Astrocyte (in vitro differentiated cells and primary cell): ENCODE results near the gene OR13D1. TPM values are rescaled to one million over a fixed set of nuclear protein-coding genes. Genes with fewer than 3 reads are reported as not detected.

Experiments
- DNase-seq: peaks from one replicate; pipeline ENCODE4 v3.0.0-alpha.2; 2010; ENCODE audit warnings: low read depth
- FAIRE-seq: peaks from 2 replicates; lab custom pipeline; 2011; peaks lifted over from hg19 to GRCh38; lab: Jason Lieb, UNC
- H2AFZ ChIP-seq: 2 replicates; pipeline ENCODE4 v1.6.0; 2012; ENCODE audit warnings: low read depth, low read length, inconsistent platforms
- H3K27ac ChIP-seq: 2 replicates; pipeline ENCODE4 v1.5.1; 2011; ENCODE audit warnings: low read depth, low read length, inconsistent platforms
- H3K27me3 ChIP-seq: 2 replicates; pipeline ENCODE4 v1.6.0; 2011; ENCODE audit warnings: low read length, inconsistent platforms; ENCODE audit not compliant: insufficient read depth
- H3K36me3 ChIP-seq: 2 replicates; pipeline ENCODE4 v1.5.1; 2011; ENCODE audit warnings: low read length, inconsistent platforms; ENCODE audit not compliant: insufficient read depth
- H3K4me1 ChIP-seq: 2 replicates; pipeline ENCODE4 v1.5.1; 2011; ENCODE audit warnings: low read length, inconsistent platforms; ENCODE audit not compliant: insufficient read depth
- H3K4me2 ChIP-seq: 2 replicates; pipeline ENCODE4 v1.6.0; 2012; ENCODE audit warnings: low read length, inconsistent platforms
- H3K4me3 ChIP-seq: 2 replicates; pipeline ENCODE4 v1.5.1; 2011; ENCODE audit warnings: low read depth, mild to moderate bottlenecking, low read length, inconsistent platforms; ENCODE audit not compliant: insufficient read depth
- H3K79me2 ChIP-seq: 2 replicates; pipeline ENCODE4 v1.6.0; 2012; ENCODE audit warnings: mild to moderate bottlenecking, low read length, inconsistent platforms; ENCODE audit not compliant: insufficient read depth
- H3K9ac ChIP-seq: 2 replicates; pipeline ENCODE4 v1.6.0; 2012; ENCODE audit warnings: mild to moderate bottlenecking, low read length, inconsistent platforms
- H3K9me3 ChIP-seq: 2 replicates; pipeline ENCODE4 v1.5.1; 2012; ENCODE audit warnings: low read depth, mild to moderate bottlenecking, low read length, inconsistent platforms; ENCODE audit not compliant: insufficient read depth
- H4K20me1 ChIP-seq: 2 replicates; pipeline ENCODE4 v1.6.0; 2012; ENCODE audit warnings: low read length, inconsistent platforms; ENCODE audit not compliant: insufficient read depth
- H3K27ac Mint-ChIP-seq: one replicate; pipeline ENCODE4 v1.8.0; 2021; ENCODE audit warnings: mild to moderate bottlenecking, mixed read lengths; ENCODE audit not compliant: unreplicated experiment
- H3K27me3 Mint-ChIP-seq: one replicate; pipeline ENCODE4 v1.8.0; 2021; ENCODE audit warnings: low read depth, mixed read lengths; ENCODE audit not compliant: unreplicated experiment
- H3K36me3 Mint-ChIP-seq: one replicate; pipeline ENCODE4 v1.8.0; 2021; ENCODE audit warnings: low read depth, mixed read lengths; ENCODE audit not compliant: unreplicated experiment
- H3K4me1 Mint-ChIP-seq: one replicate; pipeline ENCODE4 v1.8.0; 2021; ENCODE audit warnings: low read depth, mixed read lengths; ENCODE audit not compliant: unreplicated experiment
- H3K4me3 Mint-ChIP-seq: one replicate; pipeline ENCODE4 v1.8.0; 2021; ENCODE audit warnings: mild to moderate bottlenecking, moderate library complexity, mixed read lengths; ENCODE audit not compliant: unreplicated experiment
- H3K9me3 Mint-ChIP-seq: one replicate; pipeline ENCODE4 v1.8.0; 2021; ENCODE audit warnings: mild to moderate bottlenecking, mixed read lengths; ENCODE audit not compliant: unreplicated experiment
- EZH2 ChIP-seq: IDR thresholded peaks from 2 replicates; pipeline ENCODE4 v1.6.1; 2012; ENCODE audit warnings: mild to moderate bottlenecking, low read length, inconsistent platforms; ENCODE audit not compliant: insufficient read depth
- total RNA-seq: library from RNA; stranded (reverse); gene quantifications from 2 replicates; pipeline ENCODE4 v1.2.1, GENCODE V29; 2021
- TF ChIP-seq, protein P1 (sequence below): IDR thresholded peaks from 2 replicates; pipeline ENCODE4 v1.5.1; 2011; ENCODE audit warnings: low read depth, mild to moderate bottlenecking, inconsistent platforms, low read length, moderate library complexity; ENCODE audit not compliant: insufficient read depth

OR13D1 gene
- total RNA-seq, 1 donor from 2014 or later = not detected

DNA sequence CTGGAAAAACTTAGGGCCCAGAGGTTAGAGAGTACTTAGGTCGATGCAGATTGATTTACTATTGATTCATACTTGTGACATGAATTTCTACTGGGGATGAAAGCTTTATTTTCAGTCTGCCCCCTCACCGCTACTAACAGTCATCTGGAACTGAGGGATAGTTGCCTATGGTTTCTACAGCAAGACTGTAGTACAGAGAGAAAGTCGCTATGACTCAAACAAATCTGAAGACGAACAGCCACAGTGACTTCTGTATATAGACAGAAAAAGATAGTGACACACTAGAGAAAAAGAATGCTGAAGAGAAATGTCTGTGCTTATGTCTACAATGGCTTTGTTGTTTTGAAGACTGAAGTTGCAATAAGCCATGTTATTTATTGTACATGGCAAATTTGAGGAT lies 17.3 kb downstream of the OR13D1 start:
- Mint-ChIP-seq H3K4me3 (no peak overlapping the region), H3K36me3 (no peaks in the 10 kb centered on the region), H3K27me3 (no peaks in the 10 kb centered on the region), H3K4me1 (peaks cover 1% of the 10 kb centered on the region), H3K27ac (no peak overlapping the region), H3K9me3 (peaks cover 3% of the 10 kb centered on the region)
- no peak overlapping the region for H3K4me3 ChIP-seq
- no peaks in the 10 kb centered on the region for H3K36me3 ChIP-seq
- FAIRE-seq (no peak), DNase-seq (no peak)
- no peak overlapping the region for H2AFZ ChIP-seq
- H3K27ac ChIP-seq = no peak overlapping the region
- no peaks in the 10 kb centered on the region for H3K27me3 ChIP-seq
- H3K4me1 ChIP-seq = no peaks in the 10 kb centered on the region
- H3K9me3 ChIP-seq = no peaks in the 10 kb centered on the region
- no peak for TF ChIP-seq EZH2
- TF ChIP-seq, protein P1, sequence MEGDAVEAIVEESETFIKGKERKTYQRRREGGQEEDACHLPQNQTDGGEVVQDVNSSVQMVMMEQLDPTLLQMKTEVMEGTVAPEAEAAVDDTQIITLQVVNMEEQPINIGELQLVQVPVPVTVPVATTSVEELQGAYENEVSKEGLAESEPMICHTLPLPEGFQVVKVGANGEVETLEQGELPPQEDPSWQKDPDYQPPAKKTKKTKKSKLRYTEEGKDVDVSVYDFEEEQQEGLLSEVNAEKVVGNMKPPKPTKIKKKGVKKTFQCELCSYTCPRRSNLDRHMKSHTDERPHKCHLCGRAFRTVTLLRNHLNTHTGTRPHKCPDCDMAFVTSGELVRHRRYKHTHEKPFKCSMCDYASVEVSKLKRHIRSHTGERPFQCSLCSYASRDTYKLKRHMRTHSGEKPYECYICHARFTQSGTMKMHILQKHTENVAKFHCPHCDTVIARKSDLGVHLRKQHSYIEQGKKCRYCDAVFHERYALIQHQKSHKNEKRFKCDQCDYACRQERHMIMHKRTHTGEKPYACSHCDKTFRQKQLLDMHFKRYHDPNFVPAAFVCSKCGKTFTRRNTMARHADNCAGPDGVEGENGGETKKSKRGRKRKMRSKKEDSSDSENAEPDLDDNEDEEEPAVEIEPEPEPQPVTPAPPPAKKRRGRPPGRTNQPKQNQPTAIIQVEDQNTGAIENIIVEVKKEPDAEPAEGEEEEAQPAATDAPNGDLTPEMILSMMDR = no peak
- no peak overlapping the region for H3K9ac ChIP-seq
- H3K4me2 ChIP-seq = no peak overlapping the region
- no peaks in the 10 kb centered on the region for H3K79me2 ChIP-seq
- no peaks in the 10 kb centered on the region for H4K20me1 ChIP-seq

DNA sequence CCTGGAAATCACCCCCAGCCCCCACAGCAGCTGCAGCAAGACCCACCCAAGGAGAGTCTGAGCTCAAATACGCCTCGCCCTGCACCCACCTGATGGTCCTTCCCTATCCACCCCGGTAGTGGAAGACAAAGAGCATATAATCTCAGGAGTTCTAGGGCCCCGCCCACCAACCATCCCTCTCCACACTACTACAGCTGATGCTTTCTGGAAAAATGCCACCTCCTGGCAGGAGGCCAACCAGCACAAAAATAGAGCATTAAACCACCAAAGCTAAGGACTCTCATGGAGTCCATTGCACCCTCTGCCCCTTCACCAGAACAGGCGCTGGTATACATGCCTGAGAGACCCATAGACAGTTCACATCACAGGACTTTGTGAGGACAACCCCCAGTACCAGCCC lies 30.7 kb downstream of the OR13D1 start:
- DNase-seq (no peak), FAIRE-seq (no peak)
- Histone ChIP-seq H3K27me3 (no peaks in the 10 kb centered on the region), H3K4me2 (no peak overlapping the region), H2AFZ (no peak overlapping the region), H3K9me3 (no peaks in the 10 kb centered on the region), H3K4me3 (no peak overlapping the region), H3K36me3 (no peaks in the 10 kb centered on the region), H3K27ac (no peak overlapping the region), H3K9ac (no peak overlapping the region), H4K20me1 (no peaks in the 10 kb centered on the region), H3K4me1 (no peaks in the 10 kb centered on the region), H3K79me2 (no peaks in the 10 kb centered on the region)
- peaks cover 2% of the 10 kb centered on the region for H3K27me3 Mint-ChIP-seq
- H3K36me3 Mint-ChIP-seq = peaks cover 3% of the 10 kb centered on the region
- no peak overlapping the region for H3K27ac Mint-ChIP-seq
- no peaks in the 10 kb centered on the region for H3K4me1 Mint-ChIP-seq
- H3K9me3 Mint-ChIP-seq = peaks cover 4% of the 10 kb centered on the region
- TF ChIP-seq EZH2 = no peak
- TF ChIP-seq, protein P1 = no peak
- H3K4me3 Mint-ChIP-seq = no peak overlapping the region

DNA sequence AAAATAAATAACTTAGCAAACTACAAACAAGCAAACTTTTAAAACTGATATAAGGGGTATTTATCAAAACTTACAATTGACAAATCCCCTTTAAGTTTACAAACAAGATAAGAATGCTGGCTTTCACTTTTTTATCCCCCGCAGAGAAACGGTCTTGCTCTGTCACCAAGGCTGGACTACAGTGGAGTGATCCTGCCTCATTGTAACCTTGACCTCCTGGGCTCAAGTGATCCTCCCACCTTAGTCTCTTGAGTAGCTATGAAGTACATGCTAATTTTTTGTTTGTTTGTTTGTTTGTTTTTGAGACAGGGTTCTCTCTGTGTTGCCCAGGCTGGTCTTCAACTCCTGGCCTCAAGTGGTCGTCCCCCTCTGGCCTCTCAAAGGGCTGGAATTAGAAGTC lies 44.1 kb downstream of the OR13D1 start:
- H3K27ac Mint-ChIP-seq = no peak overlapping the region
- FAIRE-seq = no peak
- no peaks in the 10 kb centered on the region for H3K36me3 ChIP-seq

More for the DNA sequence above, 44.1 kb downstream of the OR13D1 start:
- Histone ChIP-seq H3K4me2 (no peak overlapping the region), H3K27ac (no peak overlapping the region), H3K9me3 (no peaks in the 10 kb centered on the region), H3K4me1 (peaks cover 2% of the 10 kb centered on the region), H3K9ac (no peak overlapping the region), H2AFZ (no peak overlapping the region), H4K20me1 (no peaks in the 10 kb centered on the region), H3K27me3 (no peaks in the 10 kb centered on the region), H3K79me2 (no peaks in the 10 kb centered on the region), H3K4me3 (no peak overlapping the region)
- H3K36me3 Mint-ChIP-seq = no peaks in the 10 kb centered on the region
- no peak for DNase-seq
- H3K9me3 Mint-ChIP-seq = peaks cover 2% of the 10 kb centered on the region
- peaks cover 5% of the 10 kb centered on the region for H3K4me1 Mint-ChIP-seq
- no peaks in the 10 kb centered on the region for H3K27me3 Mint-ChIP-seq
- no peak for TF ChIP-seq EZH2
- TF ChIP-seq, protein P1 = no peak
- H3K4me3 Mint-ChIP-seq = no peak overlapping the region
